GM21717 (cell line): ENCODE data around the gene ZSCAN20.

Experiments
- ATAC-seq: cut with Tn5 transposase; IDR thresholded peaks from one replicate; pipeline ENCODE4 v1.9.1; 2021; ENCODE audit warnings: mild to moderate bottlenecking, moderate library complexity; ENCODE audit not compliant: unreplicated experiment

Gene ZSCAN20

GRCh38 chr1:33472269-33472980 is at the start of gene ZSCAN20:
Gene ZSCAN20 (plus strand): TSS chr1:33472645. CDS start chr1:33479289, 6,644 bp downstream.
- peak; percentile 95 for ATAC-seq

GRCh38 chr1:33424205-33424604 is 48.2 kb upstream of the ZSCAN20 start:
- no peak for ATAC-seq

GRCh38 chr1:33424610-33425009 is 47.8 kb upstream of the ZSCAN20 start:
- no peak for ATAC-seq

- ATAC-seq, result no peak
These were observed 46.5 kb upstream of the ZSCAN20 start for GRCh38 chr1:33425900-33426299.

- ATAC-seq, result no peak
These were observed 45.5 kb upstream of the ZSCAN20 start for GRCh38 chr1:33426916-33427315.

GRCh38 chr1:33428661-33429060 is 43.8 kb upstream of the ZSCAN20 start:
- no peak for ATAC-seq

- ATAC-seq, result no peak
These were observed 43.1 kb upstream of the ZSCAN20 start for GRCh38 chr1:33429332-33429731.

- no peak for ATAC-seq
These were observed 42.4 kb upstream of the ZSCAN20 start for GRCh38 chr1:33429856-33430691.

GRCh38 chr1:33430692-33431593 is 41.5 kb upstream of the ZSCAN20 start, which contains the start of gene PHC2:
Gene PHC2 (minus strand): TSS chr1:33431095. CDS start chr1:33375539, 55,556 bp downstream.
- ATAC-seq, result peak; percentile 87

- no peak for ATAC-seq
These were observed 38.7 kb upstream of the ZSCAN20 start for GRCh38 chr1:33433509-33434362.

- no peak for ATAC-seq
These were observed 38.1 kb upstream of the ZSCAN20 start for GRCh38 chr1:33434363-33434750.

- no peak for ATAC-seq
These were observed 37.2 kb upstream of the ZSCAN20 start for GRCh38 chr1:33435096-33435820.

- ATAC-seq, result no peak
These were observed 35.7 kb upstream of the ZSCAN20 start for GRCh38 chr1:33436557-33437285.

- ATAC-seq, result no peak
These were observed 33.9 kb upstream of the ZSCAN20 start for GRCh38 chr1:33438364-33439160.

GRCh38 chr1:33439662-33440061 is 32.8 kb upstream of the ZSCAN20 start:
- no peak for ATAC-seq

GRCh38 chr1:33441088-33441745 is 31.2 kb upstream of the ZSCAN20 start:
- no peak for ATAC-seq

GRCh38 chr1:33442141-33442540 is 30.3 kb upstream of the ZSCAN20 start:
- ATAC-seq, result no peak
